HUES64 (cell line): ENCODE results near the gene TIMM13.
A peak's percentile ranks its signal among the peaks of the same experiment; 100 is the strongest.

Experiments used
- H3K27ac ChIP-seq: 2 replicates; pipeline ENCODE4 v1.7.0; 2013; ENCODE audit warnings: low read depth, low read length, inconsistent platforms
- H3K27me3 ChIP-seq: 2 replicates; pipeline ENCODE4 v1.6.1; 2013; ENCODE audit warnings: mild to moderate bottlenecking, low read length; ENCODE audit not compliant: insufficient read depth
- H3K36me3 ChIP-seq: 2 replicates; pipeline ENCODE4 v1.6.1; 2013; ENCODE audit warnings: mild to moderate bottlenecking, low read length; ENCODE audit not compliant: insufficient read depth
- H3K4me1 ChIP-seq: 2 replicates; pipeline ENCODE4 v1.6.1; 2013; ENCODE audit warnings: mild to moderate bottlenecking, low read length, moderate library complexity; ENCODE audit not compliant: insufficient read depth
- H3K4me3 ChIP-seq: 2 replicates; pipeline ENCODE4 v1.5.1; 2013; ENCODE audit warnings: mild to moderate bottlenecking, low read length, moderate library complexity
- H3K9ac ChIP-seq: 2 replicates; pipeline ENCODE4 v1.6.1; 2013; ENCODE audit warnings: mild to moderate bottlenecking, low read depth, low read length
- H3K9me3 ChIP-seq: 2 replicates; pipeline ENCODE4 v1.6.1; 2013; ENCODE audit warnings: low read depth, low read length; ENCODE audit not compliant: insufficient read depth
- WGBS: fragments of 150-250, 120-280 bp; methylation state at CpG from one replicate; pipeline ENCODE4 v1.1.7; 2013; ENCODE audit warnings: missing lambda C conversion rate; 5-methylcytosine and 5-hydroxymethylcytosine counted together

TIMM13 gene

DNA sequence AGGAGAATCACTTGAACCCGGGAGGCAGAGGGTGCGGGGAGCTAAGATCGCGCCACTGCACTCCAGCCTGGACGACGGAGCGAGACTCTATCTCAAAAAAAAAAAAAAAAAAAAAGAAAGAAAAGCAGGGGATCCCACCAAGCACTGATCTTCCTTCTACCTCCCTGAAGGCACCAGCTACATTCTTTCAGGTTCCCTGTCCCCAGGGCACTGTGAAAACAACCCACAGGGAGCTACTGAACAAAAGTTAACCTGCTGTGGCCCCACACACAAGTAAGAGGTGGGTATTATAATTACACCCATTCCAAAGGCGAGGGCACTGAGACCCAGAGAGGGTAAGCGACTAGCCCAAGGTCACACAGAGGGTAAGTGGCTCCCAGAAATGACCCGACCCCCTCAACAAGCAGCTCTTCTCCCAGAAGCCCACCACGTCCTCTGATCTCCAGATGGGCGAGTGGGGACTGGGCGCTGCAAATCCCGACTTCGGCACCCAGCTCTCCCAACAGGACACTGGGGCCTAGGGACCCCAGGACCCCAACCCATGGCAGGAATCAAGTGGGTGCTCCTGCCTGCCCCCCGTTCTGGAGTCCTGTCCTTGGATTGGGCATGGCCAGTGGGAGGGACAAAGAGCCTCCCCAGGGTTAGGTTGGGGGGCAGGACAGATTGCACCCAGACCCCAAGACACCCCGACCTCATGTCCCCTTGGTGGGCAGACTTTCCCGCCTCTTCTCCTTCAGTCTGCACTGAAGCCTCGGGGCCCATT is 27.0 kb upstream of the TIMM13 start:
- no peaks in the 10 kb centered on the region for H3K27me3 ChIP-seq
- H3K4me1 ChIP-seq = peaks cover 9% of the 10 kb centered on the region; the same call in 1 of the 2 replicates
- no peak overlapping the region for H3K9ac ChIP-seq
- peak overlapping the region; percentile 17 for H3K4me3 ChIP-seq
- WGBS = 91% methylated on average over 19 of the region's 19 CpGs
- H3K36me3 ChIP-seq = peaks cover 10% of the 10 kb centered on the region
- no peak overlapping the region for H3K27ac ChIP-seq
- no peaks in the 10 kb centered on the region for H3K9me3 ChIP-seq

DNA sequence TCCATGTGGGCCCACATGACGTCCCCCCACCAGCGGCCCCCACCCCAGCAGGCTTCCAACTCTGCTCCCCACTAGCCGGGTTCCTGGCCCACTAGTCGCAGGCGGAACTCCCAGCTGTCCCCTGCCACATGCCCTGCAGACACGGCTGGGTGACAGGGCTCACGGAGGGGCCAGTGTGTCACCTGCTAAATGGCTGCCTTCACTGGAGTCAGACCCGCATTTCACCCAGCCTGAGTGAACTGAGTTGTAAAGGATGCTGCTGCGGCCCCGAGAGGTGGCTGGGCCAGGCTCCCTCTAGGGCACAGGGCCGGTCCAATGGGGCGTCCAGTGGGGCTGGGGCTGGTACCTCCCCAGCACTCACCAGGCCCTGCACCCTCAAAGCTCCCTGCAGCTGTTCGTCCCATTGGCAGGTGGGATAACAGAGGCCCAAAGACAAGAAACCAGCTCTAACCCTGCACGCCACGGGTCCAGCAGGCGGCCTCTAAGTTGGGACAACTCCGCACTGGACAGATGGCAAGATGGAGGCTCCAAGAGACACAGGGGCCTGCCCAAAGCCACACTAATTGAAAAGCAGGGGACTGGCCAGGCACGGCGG is 26.1 kb upstream of the TIMM13 start:
- 83% methylated on average over 19 of the region's 19 CpGs for WGBS
- H3K9ac ChIP-seq = no peak overlapping the region

DNA sequence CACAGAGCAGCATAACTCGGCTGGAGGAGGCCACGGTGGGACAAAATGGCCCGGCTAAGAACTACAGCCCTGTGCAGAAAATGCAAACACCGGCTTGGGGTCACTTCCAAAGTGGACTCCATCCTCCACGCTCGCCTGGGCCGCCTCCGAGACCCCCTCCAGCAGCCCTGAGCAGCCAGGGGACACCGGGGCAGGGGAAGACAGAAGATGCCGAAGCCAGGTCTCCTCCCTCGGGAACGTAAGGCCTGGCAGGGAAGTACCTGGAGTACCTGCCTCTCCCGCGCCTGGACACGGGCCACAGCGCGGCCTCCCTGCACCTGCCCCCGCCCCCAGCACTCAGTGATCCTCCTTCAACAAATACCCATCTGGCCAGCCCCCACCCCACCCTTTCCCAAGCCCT is 24.4 kb upstream of the TIMM13 start:
- Histone ChIP-seq H3K27ac (no peak overlapping the region), H3K36me3 (peaks cover 15% of the 10 kb centered on the region), H3K9ac (no peak overlapping the region), H3K27me3 (no peaks in the 10 kb centered on the region), H3K4me3 (no peak overlapping the region), H3K4me1 (peaks cover 9% of the 10 kb centered on the region; the same call in 1 of the 2 replicates), H3K9me3 (no peaks in the 10 kb centered on the region)
- WGBS = 97% methylated on average over 18 of the region's 18 CpGs

More for the DNA sequence above, 26.1 kb upstream of the TIMM13 start:
- no peaks in the 10 kb centered on the region for H3K27me3 ChIP-seq
- H3K36me3 ChIP-seq = peaks cover 15% of the 10 kb centered on the region
- no peak overlapping the region for H3K4me3 ChIP-seq
- no peak overlapping the region; the same call in 1 of the 2 replicates for H3K27ac ChIP-seq
- no peaks in the 10 kb centered on the region for H3K9me3 ChIP-seq
- H3K4me1 ChIP-seq = peaks cover 9% of the 10 kb centered on the region; the same call in 1 of the 2 replicates

DNA sequence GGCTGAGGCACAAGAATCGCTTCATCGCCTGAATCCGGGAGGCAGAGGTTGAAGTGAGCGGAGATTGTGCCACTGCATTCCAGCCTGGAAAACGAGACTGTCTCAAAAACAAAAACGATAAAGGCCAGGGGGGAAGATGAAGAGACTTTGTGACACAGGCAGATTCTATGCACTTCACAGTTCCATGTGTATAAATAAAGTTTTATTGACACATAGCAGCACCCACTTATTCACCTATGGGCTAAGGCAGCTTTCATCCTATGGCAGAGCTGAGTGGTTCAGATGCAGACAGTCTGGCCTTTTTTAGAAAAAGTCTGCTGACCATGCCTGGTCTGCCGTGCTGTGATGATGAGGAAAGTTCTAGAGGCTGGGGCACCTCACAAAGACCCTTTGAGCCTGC is 23.8 kb upstream of the TIMM13 start:
- Histone ChIP-seq H3K27ac (no peak overlapping the region), H3K36me3 (peaks cover 15% of the 10 kb centered on the region), H3K9me3 (no peaks in the 10 kb centered on the region), H3K4me3 (no peak overlapping the region), H3K4me1 (peaks cover 14% of the 10 kb centered on the region; the same call in 1 of the 2 replicates), H3K27me3 (no peaks in the 10 kb centered on the region), H3K9ac (no peak overlapping the region)
- 96% methylated on average over 7 of the region's 7 CpGs for WGBS

DNA sequence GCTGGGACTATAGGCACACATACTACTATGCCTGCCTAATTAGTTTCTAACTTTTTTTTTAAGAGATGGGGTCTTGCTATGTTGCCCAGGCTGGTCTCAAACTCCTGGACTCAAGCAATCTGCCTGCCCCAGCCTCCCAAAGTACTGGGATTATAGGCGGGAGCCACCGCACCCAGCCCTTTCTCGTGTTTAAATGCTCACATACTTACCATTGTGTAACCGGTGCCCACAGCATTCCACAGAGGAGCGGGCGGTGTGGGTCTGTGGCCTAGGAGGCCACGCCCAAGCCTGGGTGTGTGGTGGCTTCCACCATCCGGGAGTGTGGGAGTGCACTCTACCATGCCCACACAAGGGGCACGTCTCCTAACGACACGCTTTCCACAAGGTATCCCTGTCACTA is 21.6 kb upstream of the TIMM13 start:
- H3K4me1 ChIP-seq = peaks cover 5% of the 10 kb centered on the region; the same call in 1 of the 2 replicates
- no peaks in the 10 kb centered on the region for H3K27me3 ChIP-seq
- 93% methylated on average over 11 of the region's 11 CpGs for WGBS
- peaks cover 20% of the 10 kb centered on the region for H3K36me3 ChIP-seq
- H3K9me3 ChIP-seq = no peaks in the 10 kb centered on the region
- no peak overlapping the region for H3K4me3 ChIP-seq
- no peak overlapping the region for H3K9ac ChIP-seq
- no peak overlapping the region for H3K27ac ChIP-seq

DNA sequence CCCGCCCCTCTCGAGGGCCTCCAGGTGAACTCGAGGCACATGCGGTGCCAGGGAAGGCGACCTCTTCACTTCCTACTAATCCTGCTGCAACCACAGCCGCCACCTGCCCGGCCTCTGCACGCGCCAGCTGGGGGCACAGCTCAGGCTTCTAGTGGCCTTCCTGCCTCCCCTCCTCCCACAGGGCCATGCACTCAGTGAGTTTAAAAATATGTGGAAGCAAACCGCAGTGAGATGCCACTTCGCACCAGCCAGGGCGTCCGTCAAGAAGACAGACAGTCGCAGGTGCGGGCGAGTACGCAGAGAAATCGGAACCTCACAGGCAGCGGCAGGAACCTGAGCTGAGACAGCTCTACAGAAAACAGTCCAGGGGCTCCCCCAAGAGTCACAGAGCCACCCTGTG is 19.0 kb upstream of the TIMM13 start:
- Histone ChIP-seq H3K4me3 (no peak overlapping the region), H3K9ac (no peak overlapping the region), H3K36me3 (peaks cover 44% of the 10 kb centered on the region), H3K27me3 (no peaks in the 10 kb centered on the region), H3K4me1 (peaks cover 5% of the 10 kb centered on the region; the same call in 1 of the 2 replicates), H3K9me3 (no peaks in the 10 kb centered on the region), H3K27ac (no peak overlapping the region)
- whole genome bisulfite sequencing = 90% methylated on average over 19 of the region's 19 CpGs

DNA sequence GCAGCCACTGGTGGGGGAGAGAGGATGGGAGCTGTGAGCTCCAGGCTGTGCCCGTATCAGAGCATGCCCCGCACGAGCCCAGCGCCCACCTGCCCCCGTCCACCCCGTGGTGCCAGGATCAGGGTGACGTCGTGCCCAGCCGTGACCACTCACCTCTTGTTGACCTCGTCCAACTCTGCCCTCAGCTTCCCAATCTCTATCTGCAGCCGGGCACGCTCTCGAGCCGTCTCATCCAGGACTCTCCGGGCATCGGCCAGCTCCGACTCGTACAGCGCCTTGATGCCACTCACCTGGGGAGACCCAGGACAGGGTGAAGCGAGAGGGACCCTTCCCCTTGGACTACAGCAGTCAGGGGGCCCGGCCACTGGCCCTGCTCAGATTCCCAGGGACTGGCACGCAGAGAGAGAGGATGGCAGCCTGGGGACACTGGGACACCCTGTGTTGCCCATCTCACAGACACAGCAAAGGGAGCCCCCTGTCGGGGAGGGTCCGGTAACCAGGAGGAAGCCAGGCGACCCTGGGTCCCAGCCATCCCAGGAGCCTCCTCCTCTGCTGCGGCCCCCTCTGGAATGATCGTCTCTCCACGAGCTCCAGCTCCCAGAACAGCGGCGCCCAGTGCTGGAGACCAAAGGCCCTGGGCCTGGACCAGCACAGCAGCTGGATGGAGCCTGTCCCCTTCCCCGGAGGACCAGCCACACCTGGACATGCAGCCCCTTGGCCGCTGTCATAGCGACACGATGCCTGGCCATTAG is 17.0 kb upstream of the TIMM13 start:
- WGBS = 96% methylated on average over 34 of the region's 34 CpGs

DNA sequence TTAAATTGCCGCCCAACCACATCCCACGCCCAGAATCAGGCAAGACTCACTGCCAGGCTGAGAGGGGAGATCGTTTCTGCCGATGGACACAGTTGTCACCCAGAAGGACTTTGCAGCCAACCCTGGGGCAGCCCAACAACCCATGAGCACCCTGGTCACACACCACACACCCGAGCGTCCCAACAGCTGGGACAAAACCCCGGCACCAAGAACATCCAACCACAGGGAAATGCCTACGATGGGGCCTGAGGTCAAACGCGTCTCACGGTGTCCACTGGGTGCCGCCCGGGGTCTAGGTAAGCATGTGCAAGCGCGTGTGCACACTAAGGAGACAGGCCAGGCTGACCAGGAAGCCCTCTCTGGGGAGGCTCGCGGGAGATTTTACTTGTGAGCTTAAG is 16.4 kb upstream of the TIMM13 start:
- Histone ChIP-seq H3K4me3 (no peak overlapping the region), H3K36me3 (peaks cover 44% of the 10 kb centered on the region), H3K9me3 (no peaks in the 10 kb centered on the region), H3K9ac (no peak overlapping the region), H3K27ac (no peak overlapping the region), H3K27me3 (no peaks in the 10 kb centered on the region), H3K4me1 (peaks cover 5% of the 10 kb centered on the region; the same call in 1 of the 2 replicates)
- WGBS = 96% methylated on average over 17 of the region's 17 CpGs

More for the DNA sequence above, 17.0 kb upstream of the TIMM13 start:
- H3K36me3 ChIP-seq = peaks cover 48% of the 10 kb centered on the region
- no peaks in the 10 kb centered on the region for H3K27me3 ChIP-seq
- H3K4me1 ChIP-seq = peaks cover 5% of the 10 kb centered on the region; the same call in 1 of the 2 replicates
- no peak overlapping the region for H3K4me3 ChIP-seq
- no peaks in the 10 kb centered on the region for H3K9me3 ChIP-seq
- no peak overlapping the region for H3K27ac ChIP-seq
- H3K9ac ChIP-seq = no peak overlapping the region

DNA sequence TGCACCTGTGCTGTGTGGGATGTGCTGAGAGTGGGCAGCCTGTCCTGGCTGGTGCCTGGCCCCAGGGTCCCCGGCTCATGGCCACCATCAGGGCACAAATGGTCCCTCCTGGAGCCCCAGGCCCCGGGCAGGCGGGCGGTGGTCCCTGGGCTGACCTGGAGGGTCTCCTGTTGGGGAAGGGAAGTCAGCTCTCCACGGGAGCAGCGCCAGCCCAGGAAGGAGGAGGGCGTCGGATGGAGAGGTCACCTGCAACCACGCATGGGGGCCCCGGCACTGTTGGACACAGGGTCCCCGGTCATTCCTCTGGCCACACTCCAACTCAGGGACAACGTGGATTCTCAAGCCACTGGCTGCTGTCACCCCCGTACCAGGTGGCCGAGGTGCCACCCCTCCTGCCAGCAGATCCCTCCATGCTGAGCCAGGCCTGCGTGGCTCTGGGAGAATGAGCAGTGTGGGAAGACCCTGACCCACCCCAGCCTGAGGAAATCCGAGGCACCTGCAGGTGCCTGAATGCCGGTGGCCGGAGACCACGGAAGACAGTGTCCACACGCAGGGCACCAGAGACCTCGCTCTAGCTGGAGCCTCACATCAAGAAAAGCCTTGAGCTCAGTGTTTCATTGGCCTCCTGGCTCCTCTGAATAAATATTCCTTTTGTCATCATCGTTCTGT is 15.9 kb upstream of the TIMM13 start:
- Histone ChIP-seq H3K27ac (no peak overlapping the region), H3K36me3 (peaks cover 49% of the 10 kb centered on the region), H3K4me3 (no peak overlapping the region), H3K27me3 (no peaks in the 10 kb centered on the region), H3K9ac (no peak overlapping the region), H3K4me1 (peaks cover 5% of the 10 kb centered on the region; the same call in 1 of the 2 replicates), H3K9me3 (no peaks in the 10 kb centered on the region)
- WGBS = 94% methylated on average over 22 of the region's 22 CpGs

DNA sequence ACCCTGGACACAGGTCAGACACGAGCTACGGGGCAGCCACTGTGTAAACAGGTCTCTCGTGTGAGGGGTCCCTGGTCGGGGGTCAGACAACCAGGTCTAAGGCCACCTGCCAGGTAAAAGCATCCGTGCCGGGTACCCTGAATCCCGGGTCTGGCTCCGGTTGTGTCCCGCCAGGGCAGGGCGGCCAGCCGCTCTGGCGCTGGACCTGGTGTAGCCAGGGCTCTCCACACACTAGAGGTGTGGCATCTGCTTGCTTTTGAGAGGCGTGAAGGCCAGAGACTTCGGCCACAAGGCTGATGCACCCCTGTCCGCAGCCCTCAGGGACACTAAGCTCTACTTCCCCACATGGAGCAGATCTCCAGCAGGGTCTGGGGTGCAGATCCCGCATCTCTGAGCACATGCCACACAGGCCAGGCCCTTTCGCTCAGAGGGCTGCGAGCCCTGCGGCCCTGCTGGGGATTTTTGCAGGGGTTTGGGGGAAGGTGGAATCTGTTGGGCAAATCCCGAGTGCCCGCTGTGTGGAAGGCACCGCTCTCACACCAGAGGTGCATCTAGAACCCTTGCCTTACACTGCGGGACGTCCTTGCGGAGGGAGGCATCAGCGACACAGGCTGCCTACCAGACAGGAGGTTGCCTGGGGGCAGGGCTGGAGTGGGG is 13.8 kb upstream of the TIMM13 start:
- H3K27ac ChIP-seq = no peak overlapping the region
- H3K9ac ChIP-seq = no peak overlapping the region
- H3K4me1 ChIP-seq = 0 out of 2 replicates have a peak, but pooled peaks cover under 1% of the 10 kb centered on the region
- H3K36me3 ChIP-seq = peaks cover 64% of the 10 kb centered on the region
- no peaks in the 10 kb centered on the region for H3K27me3 ChIP-seq
- 97% methylated on average over 26 of the region's 26 CpGs for WGBS
- H3K4me3 ChIP-seq = no peak overlapping the region
- no peaks in the 10 kb centered on the region for H3K9me3 ChIP-seq
